ENCODE measurements around the gene LLPH. TPM values are rescaled to one million over a fixed set of nuclear protein-coding genes. Genes with fewer than 3 reads are reported as not detected.

The LLPH gene
- polyA plus RNA-seq, 3 donors: 3.1 to 44.0 (median 33.4) TPM

DNA sequence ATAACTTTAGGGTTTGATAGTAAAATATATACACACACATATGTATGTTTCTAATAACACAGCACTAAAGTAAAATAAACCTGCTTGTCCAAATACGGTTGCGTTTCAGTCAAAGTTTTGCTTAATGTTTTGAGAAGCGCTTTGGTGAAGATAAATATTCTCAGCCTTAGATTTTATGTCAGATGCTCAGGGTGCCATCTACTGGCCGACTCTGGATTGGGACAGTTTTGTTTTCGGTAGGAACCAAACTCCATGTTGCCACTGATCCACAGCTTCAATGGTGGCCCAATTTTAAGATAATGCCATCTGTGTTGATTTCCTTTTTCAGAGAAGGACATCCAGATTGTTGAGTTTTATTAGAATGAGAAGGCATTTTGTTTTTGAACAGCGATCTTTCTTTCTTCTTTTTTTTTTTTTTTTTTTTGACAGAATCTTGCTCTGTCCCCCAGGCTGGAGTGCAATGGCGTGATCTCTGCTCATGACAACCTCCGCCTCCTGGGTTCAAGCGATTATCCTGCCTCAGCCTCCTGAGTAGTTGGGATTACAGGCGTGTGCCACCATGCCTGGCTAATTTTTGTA is 43.1 kb downstream of the LLPH start:
- H3K36me3 Mint-ChIP-seq: no peaks in the 10 kb centered on the region
- Histone ChIP-seq H3K4me2 (replicated peaks; ENCODE audit: extremely low read depth, low read length, poor library complexity, severe bottlenecking) (no peak overlapping the region), H3K79me2 (ENCODE audit: insufficient read depth, low read length) (no peaks in the 10 kb centered on the region), H3K4me1 (ENCODE audit: control insufficient read depth in 1 of 2, insufficient read depth in 2 of 2, low read length in 2 of 2) (no peaks in the 10 kb centered on the region), H3K9me3 (replicated peaks in 1 of 2; ENCODE audit: control insufficient read depth in 1 of 2, insufficient read depth in 1 of 2, low read length in 2 of 2) (no peaks in the 10 kb centered on the region), H3K36me3 (replicated peaks in 1 of 2; ENCODE audit: control insufficient read depth in 1 of 2, insufficient read depth in 2 of 2, low read length in 2 of 2) (no peaks in the 10 kb centered on the region), H3K27ac (ENCODE audit: low read depth in 1 of 2, low read length in 2 of 2) (no peak overlapping the region), H4K20me1 (ENCODE audit: insufficient read depth, low read length) (no peaks in the 10 kb centered on the region), H2AFZ (ENCODE audit: insufficient read depth, low read depth, low read length, poor library complexity, severe bottlenecking) (no peak overlapping the region), H3K4me3 (replicated peaks in 1 of 3; ENCODE audit: low read depth in 2 of 3, low read length in 3 of 3) (no peak overlapping the region), H3K27me3 (ENCODE audit: control insufficient read depth in 2 of 2, insufficient read depth in 2 of 2, low read length in 2 of 2) (no peaks in the 10 kb centered on the region), H3K9ac (ENCODE audit: insufficient read depth, low read length, poor library complexity, severe bottlenecking) (no peak overlapping the region)
- intact Hi-C loops (cut with micrococcal nuclease): loop anchor here in 1 of 2 donors (10.0 kb wide), 1 partner anchor 533 kb away; no protein-coding TSS in a partner anchor
- H3K4me3 Mint-ChIP-seq: no peak overlapping the region
- WGBS (ENCODE audit: insufficient coverage): 0% methylated on average over 2 of the region's 10 CpGs
- TF ChIP-seq CTCF (IDR thresholded peaks at IDR 0.05): peak; percentile 72
- peaks cover 0 to 1% (median 0%) of the 10 kb centered on the region in 7 donors for H3K9me3 Mint-ChIP-seq
- peak; percentile 41 to 58 (median 49) for DNase-seq
- peaks cover 5% of the 10 kb centered on the region for H3K4me1 Mint-ChIP-seq
- H3K27ac Mint-ChIP-seq: no peak overlapping the region
- H3K27me3 Mint-ChIP-seq (ENCODE audit: low read depth in 3 of 3): peaks cover 0 to 3% (median 0%) of the 10 kb centered on the region in 3 donors

- peaks cover 0 to 3% (median 0%) of the 10 kb centered on the region in 3 donors for H3K27me3 Mint-ChIP-seq (ENCODE audit: low read depth in 3 of 3)
- H3K9me3 Mint-ChIP-seq: peaks cover 0 to 1% (median 0%) of the 10 kb centered on the region in 7 donors
- TF ChIP-seq CTCF (IDR thresholded peaks at IDR 0.05): no peak
- H3K4me1 Mint-ChIP-seq: peaks cover 5% of the 10 kb centered on the region
- Histone ChIP-seq H3K36me3 (replicated peaks in 1 of 2; ENCODE audit: control insufficient read depth in 1 of 2, insufficient read depth in 2 of 2, low read length in 2 of 2) (no peaks in the 10 kb centered on the region), H3K9me3 (replicated peaks in 1 of 2; ENCODE audit: control insufficient read depth in 1 of 2, insufficient read depth in 1 of 2, low read length in 2 of 2) (no peaks in the 10 kb centered on the region), H3K4me3 (replicated peaks in 1 of 3; ENCODE audit: low read depth in 2 of 3, low read length in 3 of 3) (no peak overlapping the region), H3K79me2 (ENCODE audit: insufficient read depth, low read length) (no peaks in the 10 kb centered on the region), H3K9ac (ENCODE audit: insufficient read depth, low read length, poor library complexity, severe bottlenecking) (no peak overlapping the region), H3K27me3 (ENCODE audit: control insufficient read depth in 2 of 2, insufficient read depth in 2 of 2, low read length in 2 of 2) (no peaks in the 10 kb centered on the region), H4K20me1 (ENCODE audit: insufficient read depth, low read length) (no peaks in the 10 kb centered on the region), H3K4me2 (replicated peaks; ENCODE audit: extremely low read depth, low read length, poor library complexity, severe bottlenecking) (no peak overlapping the region), H3K4me1 (ENCODE audit: control insufficient read depth in 1 of 2, insufficient read depth in 2 of 2, low read length in 2 of 2) (no peaks in the 10 kb centered on the region), H2AFZ (ENCODE audit: insufficient read depth, low read depth, low read length, poor library complexity, severe bottlenecking) (peak overlapping the region; percentile 24), H3K27ac (ENCODE audit: low read depth in 1 of 2, low read length in 2 of 2) (no peak overlapping the region)
- no peak overlapping the region for H3K4me3 Mint-ChIP-seq
- 100% methylated on average over 1 of the region's 2 CpGs for WGBS (ENCODE audit: insufficient coverage)
- no peak for DNase-seq
- intact Hi-C loops (cut with micrococcal nuclease): loop anchor here in 1 of 2 donors (10.0 kb wide), 1 partner anchor 531 kb away; no protein-coding TSS in a partner anchor
- no peaks in the 10 kb centered on the region for H3K36me3 Mint-ChIP-seq
- H3K27ac Mint-ChIP-seq: no peak overlapping the region
Observed at GRCh38 chr12:66085998-66086397, 44.6 kb downstream of the LLPH start.

All from CD14-positive monocyte (primary cell).